ENCODE data around the gene SERPINE1.

DNA sequence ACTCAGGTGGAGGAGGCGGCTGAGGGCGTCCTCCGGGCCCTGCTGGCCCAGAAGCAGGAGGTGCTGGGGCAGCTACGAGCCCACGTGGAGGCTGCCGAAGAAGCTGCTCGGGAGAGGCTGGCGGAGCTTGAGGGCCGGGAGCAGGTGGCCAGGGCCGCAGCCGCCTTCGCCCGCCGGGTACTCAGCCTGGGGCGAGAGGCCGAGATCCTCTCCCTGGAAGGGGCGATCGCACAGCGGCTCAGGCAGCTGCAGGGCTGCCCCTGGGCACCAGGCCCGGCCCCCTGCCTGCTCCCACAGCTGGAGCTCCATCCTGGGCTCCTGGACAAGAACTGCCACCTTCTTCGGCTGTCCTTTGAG, 38.9 kb upstream of the SERPINE1 start:
- no peak for TF ChIP-seq YY1 (IDR thresholded peaks at IDR 0.05; ENCODE audit: low read depth, low read length)
- TF ChIP-seq POLR2AphosphoS5 (IDR thresholded peaks at IDR 0.05; ENCODE audit: low read depth, low read length), result no peak
- TF ChIP-seq, protein P1, sequence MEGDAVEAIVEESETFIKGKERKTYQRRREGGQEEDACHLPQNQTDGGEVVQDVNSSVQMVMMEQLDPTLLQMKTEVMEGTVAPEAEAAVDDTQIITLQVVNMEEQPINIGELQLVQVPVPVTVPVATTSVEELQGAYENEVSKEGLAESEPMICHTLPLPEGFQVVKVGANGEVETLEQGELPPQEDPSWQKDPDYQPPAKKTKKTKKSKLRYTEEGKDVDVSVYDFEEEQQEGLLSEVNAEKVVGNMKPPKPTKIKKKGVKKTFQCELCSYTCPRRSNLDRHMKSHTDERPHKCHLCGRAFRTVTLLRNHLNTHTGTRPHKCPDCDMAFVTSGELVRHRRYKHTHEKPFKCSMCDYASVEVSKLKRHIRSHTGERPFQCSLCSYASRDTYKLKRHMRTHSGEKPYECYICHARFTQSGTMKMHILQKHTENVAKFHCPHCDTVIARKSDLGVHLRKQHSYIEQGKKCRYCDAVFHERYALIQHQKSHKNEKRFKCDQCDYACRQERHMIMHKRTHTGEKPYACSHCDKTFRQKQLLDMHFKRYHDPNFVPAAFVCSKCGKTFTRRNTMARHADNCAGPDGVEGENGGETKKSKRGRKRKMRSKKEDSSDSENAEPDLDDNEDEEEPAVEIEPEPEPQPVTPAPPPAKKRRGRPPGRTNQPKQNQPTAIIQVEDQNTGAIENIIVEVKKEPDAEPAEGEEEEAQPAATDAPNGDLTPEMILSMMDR (IDR thresholded peaks at IDR 0.05; ENCODE audit: control extremely low read depth in 1 of 3, insufficient read depth in 1 of 3, low read depth in 1 of 3, low read length in 3 of 3), result no peak
- TF ChIP-seq RAD21 (IDR thresholded peaks at IDR 0.05 in 1 of 2, conservative IDR thresholded peaks at IDR 0.05 in 1 of 2; ENCODE audit: low read depth in 2 of 2, low read length in 2 of 2), result no peak
- TF ChIP-seq GTF2F1 (IDR thresholded peaks at IDR 0.05; ENCODE audit: borderline replicate concordance, low read depth, low read length), result no peak

All from H1 (cell line).